Gastroesophageal sphincter (tissue), 3 donors: ENCODE data around the gene SGSH.

Source experiments
- EP300 ChIP-seq: sonication (generic); formaldehyde crosslinking; IDR thresholded peaks from one replicate; pipeline ENCODE4 v1.6.1; 2017; ENCODE audit warnings: antibody characterized with exemption, mild to moderate bottlenecking
- POLR2A ChIP-seq, 2 donors: fragments of 450-650 bp; IDR thresholded peaks; one replicate each; pipeline ENCODE4 v1.6.1; 2017; ENCODE audit warnings: antibody characterized with exemption in 2 of 2, mild to moderate bottlenecking in 2 of 2, moderate library complexity in 1 of 2
- POLR2AphosphoS5 ChIP-seq: sonication (generic); formaldehyde crosslinking; IDR thresholded peaks from one replicate; pipeline ENCODE4 v1.6.1; 2017; ENCODE audit warnings: antibody characterized with exemption
- TF ChIP-seq, protein P1 (sequence below), 4 experiments: fragments of 200-600 bp in 2 of 4; fragments of 450-650 bp in 2 of 4; sonication (generic) in 1 of 4; IDR thresholded peaks; one replicate each; pipeline ENCODE4 v1.5.1; 2017 to 2019; ENCODE audit warnings: antibody characterized with exemption in 4 of 4, mild to moderate bottlenecking in 2 of 4, moderate library complexity in 2 of 4

GRCh38 chr17:80196652-80197051, 23.5 kb downstream of the SGSH start:
- TF ChIP-seq, protein P1, sequence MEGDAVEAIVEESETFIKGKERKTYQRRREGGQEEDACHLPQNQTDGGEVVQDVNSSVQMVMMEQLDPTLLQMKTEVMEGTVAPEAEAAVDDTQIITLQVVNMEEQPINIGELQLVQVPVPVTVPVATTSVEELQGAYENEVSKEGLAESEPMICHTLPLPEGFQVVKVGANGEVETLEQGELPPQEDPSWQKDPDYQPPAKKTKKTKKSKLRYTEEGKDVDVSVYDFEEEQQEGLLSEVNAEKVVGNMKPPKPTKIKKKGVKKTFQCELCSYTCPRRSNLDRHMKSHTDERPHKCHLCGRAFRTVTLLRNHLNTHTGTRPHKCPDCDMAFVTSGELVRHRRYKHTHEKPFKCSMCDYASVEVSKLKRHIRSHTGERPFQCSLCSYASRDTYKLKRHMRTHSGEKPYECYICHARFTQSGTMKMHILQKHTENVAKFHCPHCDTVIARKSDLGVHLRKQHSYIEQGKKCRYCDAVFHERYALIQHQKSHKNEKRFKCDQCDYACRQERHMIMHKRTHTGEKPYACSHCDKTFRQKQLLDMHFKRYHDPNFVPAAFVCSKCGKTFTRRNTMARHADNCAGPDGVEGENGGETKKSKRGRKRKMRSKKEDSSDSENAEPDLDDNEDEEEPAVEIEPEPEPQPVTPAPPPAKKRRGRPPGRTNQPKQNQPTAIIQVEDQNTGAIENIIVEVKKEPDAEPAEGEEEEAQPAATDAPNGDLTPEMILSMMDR (IDR thresholded peaks at IDR 0.05): no peak
- TF ChIP-seq POLR2AphosphoS5: no peak
- no peak for TF ChIP-seq EP300
- no peak for TF ChIP-seq POLR2A (IDR thresholded peaks at IDR 0.05)
